Right lobe of liver (tissue), 6 donors: Measurements from ENCODE around the gene TIAM2. TPM values are rescaled to one million over a fixed set of nuclear protein-coding genes. Genes with fewer than 3 reads are reported as not detected.

Experiments used
- ATAC-seq, 4 donors: fragments of 200-7000 bp; cut with Tn5 transposase; one replicate each; pipeline ENCODE4 v1.9.1; 2020; ENCODE audit warnings: mild to moderate bottlenecking in 4 of 4, moderate library complexity in 4 of 4
- DNase-seq, 3 donors: peaks; one replicate each; pipeline ENCODE4 v3.0.0-alpha.2; 2020
- H3K27ac ChIP-seq, 3 donors: fragments of 200-600 bp; one replicate each; pipeline ENCODE4 v1.8.0; 2022
- H3K27me3 ChIP-seq, 2 donors: fragments of 200-600 bp; one replicate each; pipeline ENCODE4 v1.8.0; 2022
- H3K36me3 ChIP-seq, 4 donors: fragments of 200-600 bp; sonication (generic) in 1 of 4; one replicate each; pipeline versions ENCODE4 v1.5.1 to v1.8.0; 2017 to 2022; ENCODE audit warnings: control low read depth in 1 of 4
- H3K4me1 ChIP-seq, 4 donors: fragments of 200-600 bp; sonication (generic) in 1 of 4; one replicate each; pipeline versions ENCODE4 v1.5.1 to v1.8.0; 2017 to 2022; ENCODE audit warnings: control low read depth in 1 of 4
- H3K4me3 ChIP-seq, 3 donors: fragments of 200-600 bp; one replicate each; pipeline ENCODE4 v1.8.0; 2022
- H3K9me3 ChIP-seq, 4 donors: fragments of 200-600 bp; sonication (generic) in 1 of 4; one replicate each; pipeline versions ENCODE4 v1.5.1 to v1.8.0; 2017 to 2022; ENCODE audit warnings: control low read depth in 1 of 4
- POLR2A ChIP-seq: fragments of 450-650 bp; IDR thresholded peaks from one replicate; pipeline ENCODE4 v1.6.1; 2017; ENCODE audit warnings: antibody characterized with exemption, mild to moderate bottlenecking
- WGBS: methylation state at CpG from one replicate; pipeline ENCODE4 v1.1.6; 2018; ENCODE audit warnings: low coverage, low lambda C conversion rate; ENCODE audit not compliant: insufficient coverage; ENCODE audit errors: missing lambda C conversion rate; 5-methylcytosine and 5-hydroxymethylcytosine counted together
- intact Hi-C, 2 donors: fragments of 100-400 bp; cut with DNase I; formaldehyde crosslinking; loops; one replicate each; pipeline versions ENCODE4 v1.11.2 to v1.14.1; 2022
- total RNA-seq, 6 experiments: library from RNA; depleted of rRNA in 2 of 6; stranded (reverse); fragments of >200 nt in 2 of 6; fragmentation: NEBNext Ultra II Directional in 3 of 6; extraction: Animal tissue kit (Norgen Biotek cat#: 25700) in 3 of 6; gene quantifications; one replicate each; pipeline versions ENCODE4 v1.1.0 to v1.2.4, GENCODE V29; 2016 to 2023
- TF ChIP-seq, protein P1 (sequence below), 4 donors: fragments of 200-600 bp in 3 of 4; fragments of 450-650 bp in 1 of 4; IDR thresholded peaks; one replicate each; pipeline versions ENCODE4 v1.5.1 to v1.8.0; 2016 to 2022; ENCODE audit warnings: antibody characterized with exemption in 4 of 4, mild to moderate bottlenecking in 2 of 4
- donor health status: DM: no; HTN: yes; CAD: no.
- donor health status: DM: no; HTN: no; CAD: no.
- donor health status: DM: no; HTN: no; CAD: no.
- donor health status: DM: no; HTN: yes; CAD: no.
- donor health status: DM: no; HTN: yes; CAD: no.

TIAM2 gene
- total RNA-seq, 6 experiments from 2014 or later: 1.3 to 4.4 (median 1.7) TPM

DNA sequence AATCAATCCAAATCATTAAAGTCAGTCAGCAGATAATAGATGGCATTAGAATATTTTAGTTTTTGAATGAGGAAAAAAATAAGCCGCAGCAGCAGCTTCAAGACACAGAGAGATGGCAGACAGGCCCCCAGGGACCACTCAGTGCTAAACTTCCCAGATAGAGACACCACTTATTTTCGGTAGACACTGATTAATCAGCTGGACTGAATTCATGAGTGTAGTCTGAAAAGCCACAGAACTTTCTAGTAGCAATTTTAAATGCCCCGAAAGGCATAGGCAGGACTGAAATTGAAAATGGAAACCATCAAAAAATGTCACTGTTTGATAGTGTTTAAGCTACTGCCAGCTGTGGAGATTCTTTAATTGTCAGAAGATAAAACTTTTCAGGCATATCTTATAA lies 265.6 kb downstream of the TIAM2 start:
- 46% methylated on average over 3 of the region's 3 CpGs for WGBS

DNA sequence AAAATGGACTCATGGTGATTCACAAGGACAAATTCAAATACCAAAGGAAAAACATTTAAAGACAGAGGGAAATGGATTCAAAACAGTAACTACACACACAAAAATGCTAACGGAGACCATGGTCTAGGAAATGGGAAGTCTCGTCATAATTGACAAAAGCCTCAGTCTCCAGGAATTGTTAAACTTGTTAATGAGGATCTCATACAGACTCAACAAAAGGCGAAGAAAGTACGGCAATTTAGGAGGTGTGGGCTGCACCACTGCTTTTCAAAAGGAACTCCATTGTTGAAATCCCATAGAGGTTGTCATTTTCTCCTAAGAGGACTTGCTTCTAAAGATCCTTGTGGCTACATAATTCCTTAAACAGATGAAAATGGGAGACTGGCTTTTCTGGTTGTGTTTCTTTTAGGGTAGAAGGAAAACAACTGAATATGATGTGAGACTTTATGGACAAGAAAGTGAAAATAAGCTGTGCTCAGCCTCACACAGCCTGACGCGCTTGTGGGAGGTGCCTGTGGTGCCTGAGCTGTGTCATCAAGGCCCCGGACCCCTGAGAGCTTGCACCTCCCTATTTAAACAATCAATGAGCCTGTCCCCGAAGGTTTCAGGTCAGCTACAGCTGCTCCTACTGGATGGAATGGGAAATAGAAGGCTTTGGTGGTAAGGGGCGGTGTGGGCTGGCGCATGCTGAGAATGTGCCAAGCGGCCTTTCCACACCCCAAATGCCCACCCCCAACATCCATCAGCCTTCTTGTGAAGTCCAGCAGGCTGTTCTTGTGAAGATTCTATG lies 266.2 kb downstream of the TIAM2 start:
- Histone ChIP-seq H3K9me3 (no peaks in the 10 kb centered on the region), H3K27me3 (no peaks in the 10 kb centered on the region), H3K27ac (no peak overlapping the region), H3K4me1 (no peaks in the 10 kb centered on the region), H3K36me3 (peaks cover 2 to 39% (median 17%) of the 10 kb centered on the region in 4 donors), H3K4me3 (no peak overlapping the region)
- ATAC-seq (no peak), DNase-seq (no peak)
- WGBS: 94% methylated on average over 7 of the region's 11 CpGs
- intact Hi-C loops: no loop called here
- TF ChIP-seq, protein P1, sequence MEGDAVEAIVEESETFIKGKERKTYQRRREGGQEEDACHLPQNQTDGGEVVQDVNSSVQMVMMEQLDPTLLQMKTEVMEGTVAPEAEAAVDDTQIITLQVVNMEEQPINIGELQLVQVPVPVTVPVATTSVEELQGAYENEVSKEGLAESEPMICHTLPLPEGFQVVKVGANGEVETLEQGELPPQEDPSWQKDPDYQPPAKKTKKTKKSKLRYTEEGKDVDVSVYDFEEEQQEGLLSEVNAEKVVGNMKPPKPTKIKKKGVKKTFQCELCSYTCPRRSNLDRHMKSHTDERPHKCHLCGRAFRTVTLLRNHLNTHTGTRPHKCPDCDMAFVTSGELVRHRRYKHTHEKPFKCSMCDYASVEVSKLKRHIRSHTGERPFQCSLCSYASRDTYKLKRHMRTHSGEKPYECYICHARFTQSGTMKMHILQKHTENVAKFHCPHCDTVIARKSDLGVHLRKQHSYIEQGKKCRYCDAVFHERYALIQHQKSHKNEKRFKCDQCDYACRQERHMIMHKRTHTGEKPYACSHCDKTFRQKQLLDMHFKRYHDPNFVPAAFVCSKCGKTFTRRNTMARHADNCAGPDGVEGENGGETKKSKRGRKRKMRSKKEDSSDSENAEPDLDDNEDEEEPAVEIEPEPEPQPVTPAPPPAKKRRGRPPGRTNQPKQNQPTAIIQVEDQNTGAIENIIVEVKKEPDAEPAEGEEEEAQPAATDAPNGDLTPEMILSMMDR (IDR thresholded peaks at IDR 0.05): no peak
- no peak for TF ChIP-seq POLR2A

More for the DNA sequence above, 265.6 kb downstream of the TIAM2 start:
- Histone ChIP-seq H3K27me3 (no peaks in the 10 kb centered on the region), H3K36me3 (peaks cover 2 to 40% (median 18%) of the 10 kb centered on the region in 4 donors), H3K27ac (no peak overlapping the region), H3K9me3 (no peaks in the 10 kb centered on the region), H3K4me3 (no peak overlapping the region), H3K4me1 (no peaks in the 10 kb centered on the region)
- intact Hi-C loops: no loop called here
- no peak for TF ChIP-seq POLR2A
- TF ChIP-seq, protein P1 (IDR thresholded peaks at IDR 0.05): no peak
- ATAC-seq (no peak), DNase-seq (no peak)

DNA sequence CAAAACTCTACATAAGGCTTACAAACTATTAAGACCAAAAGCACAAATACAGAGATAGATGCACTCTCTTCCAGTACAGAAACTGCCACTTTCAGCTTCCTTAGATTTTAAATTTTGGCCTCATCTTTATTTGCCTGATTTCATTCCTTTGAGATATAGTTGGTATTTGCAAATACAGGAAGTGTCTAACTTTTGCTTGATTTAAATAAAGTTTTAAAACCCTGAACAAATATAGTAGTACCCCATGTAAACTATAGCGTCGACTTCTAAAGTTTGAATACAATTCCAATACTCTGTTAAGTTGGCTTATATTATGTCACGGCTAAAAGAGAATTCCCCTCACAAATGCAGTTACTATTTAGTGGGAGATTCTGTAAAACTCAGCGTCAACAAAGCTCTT lies 267.5 kb downstream of the TIAM2 start:
- H3K4me3 ChIP-seq: no peak overlapping the region
- intact Hi-C loops: no loop called here
- ATAC-seq (no peak), DNase-seq (no peak)
- H3K9me3 ChIP-seq: no peaks in the 10 kb centered on the region
- TF ChIP-seq, protein P1 (IDR thresholded peaks at IDR 0.05): no peak
- no peak for TF ChIP-seq POLR2A
- no peaks in the 10 kb centered on the region for H3K27me3 ChIP-seq
- no peaks in the 10 kb centered on the region for H3K4me1 ChIP-seq
- peaks cover 0 to 27% (median 13%) of the 10 kb centered on the region in 4 donors for H3K36me3 ChIP-seq
- WGBS: 96% methylated on average over 4 of the region's 4 CpGs
- H3K27ac ChIP-seq: no peak overlapping the region

DNA sequence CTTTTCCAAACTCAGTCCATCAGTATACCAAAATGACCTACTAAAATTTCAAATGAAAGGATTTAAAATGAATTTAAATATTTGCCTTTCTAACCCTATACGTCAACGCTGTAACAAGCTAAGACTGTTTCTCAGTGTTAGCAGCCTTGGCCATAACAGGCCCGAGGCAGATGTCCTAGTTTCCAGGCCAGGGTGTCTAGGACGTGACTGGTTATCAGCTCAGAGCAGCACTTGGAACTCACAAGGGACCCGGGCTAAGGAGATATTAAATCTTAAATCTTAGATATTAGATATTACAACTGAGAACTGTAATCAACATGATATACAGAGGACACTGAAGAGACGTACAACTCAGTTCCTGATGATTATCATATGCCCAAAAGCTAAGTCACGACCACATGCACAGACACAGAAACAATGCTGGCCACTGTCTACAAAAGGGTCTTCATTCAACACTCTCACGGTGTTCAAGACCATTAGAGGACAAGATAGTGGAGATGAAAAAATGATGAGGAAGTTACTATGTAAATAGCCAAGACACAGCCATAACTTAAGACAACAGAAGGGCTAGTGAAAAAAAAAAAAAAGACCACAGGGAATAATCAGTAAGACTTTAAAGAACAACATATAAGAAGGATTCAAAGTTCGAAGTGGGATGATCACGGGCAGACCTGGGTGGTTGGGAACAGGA lies 268.4 kb downstream of the TIAM2 start, which contains the start of gene CLDN20:
Gene CLDN20 (plus strand): TSS at position 641 of the 691 bp plus-strand sequence. CDS start 11,707 bp downstream, outside the sequence.
- no peak within 1 kb of the TSS for H3K4me3 ChIP-seq
- peaks cover 0 to 19% (median 8%) of the 10 kb centered on the region in 4 donors for H3K36me3 ChIP-seq
- DNase-seq: no peak
- no peak for ATAC-seq
- TF ChIP-seq POLR2A: no peak
- TF ChIP-seq, protein P1 (IDR thresholded peaks at IDR 0.05): no peak
- 87% methylated on average over 9 of the region's 10 CpGs for WGBS
- intact Hi-C loops: no loop called here
- no peaks in the 10 kb centered on the region for H3K9me3 ChIP-seq
- H3K27me3 ChIP-seq: no peaks in the 10 kb centered on the region
- H3K4me1 ChIP-seq: no peaks in the 10 kb centered on the region
- H3K27ac ChIP-seq: no peak within 1 kb of the TSS
